B cell (primary cell): Measurements from ENCODE around the gene SPHK2. TPM values are rescaled to one million over a fixed set of nuclear protein-coding genes. Genes with fewer than 3 reads are reported as not detected.

Source experiments
- ATAC-seq: fragments of 200-7000 bp; cut with Tn5 transposase; one replicate; pipeline ENCODE4 v1.10.0; 2021; ENCODE audit warnings: low read depth, mild to moderate bottlenecking, moderate number of reproducible peaks, moderate library complexity
- CTCF ChIA-PET: fragments of 350-600 bp; sonication (Branson Sonifier 250); formaldehyde crosslinking; loops from one replicate; lab custom pipeline; 2021; ENCODE audit warnings: antibody characterized with exemption, inconsistent platforms; lab: Charles Lee
- POLR2A ChIA-PET: fragments of 350-600 bp; sonication (Branson Sonifier 250); formaldehyde crosslinking; loops from one replicate; lab custom pipeline; 2021; ENCODE audit warnings: antibody characterized with exemption; lab: Charles Lee
- DNase-seq: peaks from one replicate; pipeline ENCODE4 v3.0.0; 2013
- H2AFZ ChIP-seq: 2 replicates; pipeline ENCODE4 v1.6.1; 2012; ENCODE audit warnings: mild to moderate bottlenecking, low read depth, low read length; ENCODE audit not compliant: insufficient read depth, poor library complexity, severe bottlenecking
- H3K27ac ChIP-seq, 2 donors: 1 replicate in 1 of 2; 2 replicates in 1 of 2; pipeline ENCODE4 v1.5.1; 2012 to 2013; ENCODE audit warnings: low read length in 2 of 2, mild to moderate bottlenecking in 2 of 2, moderate library complexity in 1 of 2
- H3K27me3 ChIP-seq, 4 experiments: fragments of 200-600 bp in 1 of 4; sonication (generic) in 1 of 4; replicated peaks in 1 of 4; 1 replicate in 2 of 4; 2 replicates in 2 of 4; pipeline versions ENCODE4 v1.6.1 to v1.7.0; 2013 to 2016; ENCODE audit warnings: low read length in 3 of 4, mild to moderate bottlenecking in 2 of 4, mixed read lengths in 1 of 4, moderate library complexity in 1 of 4; ENCODE audit not compliant: insufficient read depth in 4 of 4, control insufficient read depth in 3 of 4; ENCODE audit errors: control extremely low read depth in 1 of 4
- H3K36me3 ChIP-seq, 2 experiments: replicated peaks in 1 of 2; 1 replicate in 1 of 2; 2 replicates in 1 of 2; pipeline versions ENCODE4 v1.6.1 to v1.7.1; 2013; ENCODE audit warnings: low read length in 1 of 2; ENCODE audit not compliant: insufficient read depth in 2 of 2, control insufficient read depth in 1 of 2; ENCODE audit errors: control extremely low read depth in 1 of 2, extremely low read depth in 1 of 2
- H3K4me1 ChIP-seq, 2 donors: fragments of 200-600 bp in 1 of 2; sonication (generic) in 1 of 2; 1 replicate in 1 of 2; 2 replicates in 1 of 2; pipeline versions ENCODE4 v1.5.1 to v1.6.1; 2013 to 2017; ENCODE audit warnings: low read length in 2 of 2; ENCODE audit not compliant: control insufficient read depth in 2 of 2, insufficient read depth in 2 of 2
- H3K4me2 ChIP-seq: replicated peaks from 2 replicates; pipeline ENCODE3; 2012; ENCODE audit warnings: mild to moderate bottlenecking, low read depth, low read length; ENCODE audit not compliant: poor library complexity, severe bottlenecking
- H3K4me3 ChIP-seq, 5 experiments: fragments of 200-600 bp in 1 of 5; sonication (generic) in 1 of 5; 1 replicate in 3 of 5; 2 replicates in 2 of 5; pipeline versions ENCODE4 v1.5.1 to v1.7.0; 2011 to 2016; ENCODE audit warnings: low read length in 4 of 5, mild to moderate bottlenecking in 4 of 5, low read depth in 2 of 5, control low read depth in 1 of 5, moderate library complexity in 1 of 5; ENCODE audit not compliant: insufficient read depth in 1 of 5; ENCODE audit errors: control extremely low read depth in 1 of 5, extremely low read depth in 1 of 5
- H3K79me2 ChIP-seq: fragments of 200-600 bp; sonication (generic); one replicate; pipeline ENCODE4 v1.6.0; 2016; ENCODE audit warnings: low read length; ENCODE audit not compliant: control insufficient read depth, insufficient read depth
- H3K9ac ChIP-seq: fragments of 200-600 bp; sonication (generic); 2 replicates; pipeline ENCODE4 v1.6.1; 2017; ENCODE audit warnings: mild to moderate bottlenecking, low read length, moderate library complexity
- H3K9me3 ChIP-seq, 3 donors: one replicate each; pipeline versions ENCODE4 v1.6.1 to v1.7.1; 2013; ENCODE audit warnings: low read length in 2 of 3; ENCODE audit not compliant: control insufficient read depth in 2 of 3, insufficient read depth in 1 of 3; ENCODE audit errors: control extremely low read depth in 1 of 3
- H4K20me1 ChIP-seq: 2 replicates; pipeline ENCODE4 v1.6.0; 2012; ENCODE audit warnings: mild to moderate bottlenecking, low read length; ENCODE audit not compliant: insufficient read depth, control insufficient read depth, poor library complexity, severe bottlenecking
- H3K27ac Mint-ChIP-seq: one replicate; pipeline ENCODE4 v1.8.0; 2021; ENCODE audit warnings: mixed read lengths
- H3K27me3 Mint-ChIP-seq: one replicate; pipeline ENCODE4 v1.8.0; 2021; ENCODE audit warnings: mixed read lengths
- H3K4me1 Mint-ChIP-seq: one replicate; pipeline ENCODE4 v1.8.0; 2021; ENCODE audit warnings: mixed read lengths
- H3K4me3 Mint-ChIP-seq: one replicate; pipeline ENCODE4 v1.8.0; 2021; ENCODE audit warnings: mixed read lengths
- H3K9me3 Mint-ChIP-seq: one replicate; pipeline ENCODE4 v1.8.0; 2022; ENCODE audit warnings: mixed read lengths; ENCODE audit not compliant: insufficient read depth
- CTCF ChIP-seq: fragments of 200-600 bp; IDR thresholded peaks from one replicate; pipeline ENCODE4 v1.8.0; 2022; ENCODE audit warnings: antibody characterized with exemption, mild to moderate bottlenecking
- EZH2 ChIP-seq: IDR thresholded peaks from 2 replicates; pipeline ENCODE4 v1.6.1; 2012; ENCODE audit warnings: borderline replicate concordance, low read depth, mild to moderate bottlenecking, moderate library complexity, low read length; ENCODE audit not compliant: insufficient read depth, poor library complexity, severe bottlenecking
- WGBS: methylation state at CpG from one replicate; pipeline ENCODE4 v1.1.5; 2013; ENCODE audit warnings: missing lambda C conversion rate; ENCODE audit not compliant: insufficient coverage; 5-methylcytosine and 5-hydroxymethylcytosine counted together
- intact Hi-C: fragments of 100-400 bp; cut with micrococcal nuclease; formaldehyde crosslinking; loops from one replicate; pipeline ENCODE4 v1.10.0; 2022
- polyA plus RNA-seq: library from polyadenylated mRNA; depleted of rRNA; stranded (reverse); fragments of >200 nt; gene quantifications from 2 replicates; pipeline ENCODE4 v1.2.3, GENCODE V29; 2012
- total RNA-seq, 2 donors: library from RNA; stranded (reverse); fragments of 120-200 nt in 1 of 2; gene quantifications; 1 replicate in 1 of 2; 2 replicates in 1 of 2; pipeline versions ENCODE4 v1.2.3 to v1.2.4, GENCODE V29; 2013 to 2022

SPHK2 gene
- total and polyA plus RNA-seq, 2 donors (not counting 1 experiment from before 2014, with no cell fraction given) = 17.0 to 47.3 TPM

DNA sequence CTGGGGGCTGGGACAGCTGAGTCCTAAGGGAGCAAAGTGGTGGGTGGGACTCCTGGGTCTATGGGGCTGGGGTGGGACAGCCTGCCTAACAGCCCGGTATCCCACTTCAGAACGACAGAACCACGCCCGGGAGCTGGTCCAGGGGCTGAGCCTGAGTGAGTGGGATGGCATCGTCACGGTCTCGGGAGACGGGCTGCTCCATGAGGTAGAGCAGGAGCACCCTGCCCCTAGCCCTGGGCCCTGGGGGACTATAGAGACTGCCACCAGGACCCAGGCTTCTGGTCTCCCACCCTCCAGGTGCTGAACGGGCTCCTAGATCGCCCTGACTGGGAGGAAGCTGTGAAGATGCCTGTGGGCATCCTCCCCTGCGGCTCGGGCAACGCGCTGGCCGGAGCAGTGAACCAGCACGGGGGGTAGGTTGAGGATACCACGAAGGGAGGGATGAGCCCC is 8.6 kb downstream of the SPHK2 start:
- CTCF ChIA-PET = no interaction called here
- H3K27ac ChIP-seq = no peak overlapping the region
- TF ChIP-seq CTCF (no peak), EZH2 (no peak)
- Mint-ChIP-seq H3K27me3 (no peaks in the 10 kb centered on the region), H3K4me3 (no peak overlapping the region), H3K4me1 (peaks cover 30% of the 10 kb centered on the region), H3K27ac (no peak overlapping the region), H3K9me3 (no peaks in the 10 kb centered on the region)
- no peak overlapping the region for H3K4me3 ChIP-seq
- H3K4me2 ChIP-seq = no peak overlapping the region
- intact Hi-C loops = no loop called here
- ATAC-seq = no peak
- H3K9ac ChIP-seq = no peak overlapping the region
- no peaks in the 10 kb centered on the region for H3K27me3 ChIP-seq
- H4K20me1 ChIP-seq = peaks cover 44% of the 10 kb centered on the region
- peaks cover 14 to 20% of the 10 kb centered on the region in 2 donors for H3K4me1 ChIP-seq
- peaks cover 0 to 44% of the 10 kb centered on the region in 2 experiments for H3K36me3 ChIP-seq
- peaks cover 0 to 10% (median 0%) of the 10 kb centered on the region in 3 donors for H3K9me3 ChIP-seq
- 96% methylated on average over 8 of the region's 17 CpGs for WGBS
- H3K79me2 ChIP-seq = peaks cover 3% of the 10 kb centered on the region
- POLR2A ChIA-PET = interaction anchor here (1.9 kb wide), 1 partner anchor 9 kb away, joined by 6 read pairs; the partner anchor contains the start of genes RPL18 and SPHK2
- no peak for DNase-seq
- H2AFZ ChIP-seq = no peak overlapping the region

DNA sequence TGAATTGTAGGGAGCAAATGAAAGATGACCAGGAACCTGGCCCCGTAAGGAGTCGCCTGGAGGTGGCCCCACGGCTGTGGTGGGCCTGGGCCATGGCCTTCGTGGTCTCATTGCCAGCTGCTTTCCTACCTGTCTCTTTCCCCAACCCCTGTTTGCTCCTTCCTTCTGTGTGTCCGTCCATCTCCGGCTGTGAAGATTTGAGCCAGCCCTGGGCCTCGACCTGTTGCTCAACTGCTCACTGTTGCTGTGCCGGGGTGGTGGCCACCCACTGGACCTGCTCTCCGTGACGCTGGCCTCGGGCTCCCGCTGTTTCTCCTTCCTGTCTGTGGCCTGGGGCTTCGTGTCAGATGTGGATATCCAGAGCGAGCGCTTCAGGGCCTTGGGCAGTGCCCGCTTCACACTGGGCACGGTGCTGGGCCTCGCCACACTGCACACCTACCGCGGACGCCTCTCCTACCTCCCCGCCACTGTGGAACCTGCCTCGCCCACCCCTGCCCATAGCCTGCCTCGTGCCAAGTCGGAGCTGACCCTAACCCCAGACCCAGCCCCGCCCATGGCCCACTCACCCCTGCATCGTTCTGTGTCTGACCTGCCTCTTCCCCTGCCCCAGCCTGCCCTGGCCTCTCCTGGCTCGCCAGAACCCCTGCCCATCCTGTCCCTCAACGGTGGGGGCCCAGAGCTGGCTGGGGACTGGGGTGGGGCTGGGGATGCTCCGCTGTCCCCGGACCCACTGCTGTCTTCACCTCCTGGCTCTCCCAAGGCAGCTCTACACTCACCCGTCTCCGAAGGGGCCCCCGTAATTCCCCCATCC is 9.4 kb downstream of the SPHK2 start:
- Histone ChIP-seq H3K79me2 (peaks cover 6% of the 10 kb centered on the region), H4K20me1 (peaks cover 52% of the 10 kb centered on the region), H3K4me1 (peaks cover 14 to 19% of the 10 kb centered on the region in 2 donors), H3K4me3 (no peak overlapping the region), H2AFZ (no peak overlapping the region), H3K27ac (no peak overlapping the region), H3K9me3 (peaks cover 0 to 10% (median 0%) of the 10 kb centered on the region in 3 donors), H3K4me2 (no peak overlapping the region), H3K27me3 (no peaks in the 10 kb centered on the region), H3K36me3 (peaks cover 0 to 52% of the 10 kb centered on the region in 2 experiments), H3K9ac (no peak overlapping the region)
- Mint-ChIP-seq H3K4me1 (peaks cover 30% of the 10 kb centered on the region), H3K4me3 (no peak overlapping the region), H3K27ac (no peak overlapping the region), H3K9me3 (no peaks in the 10 kb centered on the region), H3K27me3 (no peaks in the 10 kb centered on the region)
- no peak for ATAC-seq
- TF ChIP-seq CTCF (no peak), EZH2 (no peak)
- intact Hi-C loops = no loop called here
- ChIA-PET POLR2A (interaction anchor here (1.9 kb wide), 1 partner anchor 10 kb away, joined by 6 read pairs; the partner anchor contains the start of genes RPL18 and SPHK2), CTCF (no interaction called here)
- 93% methylated on average over 27 of the region's 34 CpGs for WGBS
- DNase-seq = no peak
